AG09319 (cell line): ENCODE data around the gene TMEM237.

Source experiments
- DNase-seq: peaks from one replicate; pipeline ENCODE4 v3.0.0-alpha.2; 2010; ENCODE audit warnings: low read depth; ENCODE audit errors: extremely low read depth
- CTCF ChIP-seq: IDR thresholded peaks from 2 replicates; pipeline ENCODE4 v1.5.1; 2011; ENCODE audit warnings: low read depth, mild to moderate bottlenecking, inconsistent platforms, low read length, moderate library complexity

Gene TMEM237, protein sequence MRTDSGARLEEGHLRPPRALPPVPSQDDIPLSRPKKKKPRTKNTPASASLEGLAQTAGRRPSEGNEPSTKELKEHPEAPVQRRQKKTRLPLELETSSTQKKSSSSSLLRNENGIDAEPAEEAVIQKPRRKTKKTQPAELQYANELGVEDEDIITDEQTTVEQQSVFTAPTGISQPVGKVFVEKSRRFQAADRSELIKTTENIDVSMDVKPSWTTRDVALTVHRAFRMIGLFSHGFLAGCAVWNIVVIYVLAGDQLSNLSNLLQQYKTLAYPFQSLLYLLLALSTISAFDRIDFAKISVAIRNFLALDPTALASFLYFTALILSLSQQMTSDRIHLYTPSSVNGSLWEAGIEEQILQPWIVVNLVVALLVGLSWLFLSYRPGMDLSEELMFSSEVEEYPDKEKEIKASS

GRCh38 chr2:201643216-201643890, at the start of gene TMEM237:
TMEM237 (minus strand) TSS chr2:201643503; CDS start chr2:201643400, 103 bp downstream.
- DNase-seq, result no peak
- no peak for TF ChIP-seq CTCF

- TF ChIP-seq CTCF, result no peak
- no peak for DNase-seq
Observed at GRCh38 chr2:201685156-201685555, 41.9 kb upstream of the TMEM237 start.

- DNase-seq, result no peak
- TF ChIP-seq CTCF, result peak; percentile 18
Observed at GRCh38 chr2:201680743-201681142, 37.4 kb upstream of the TMEM237 start.

DNA sequence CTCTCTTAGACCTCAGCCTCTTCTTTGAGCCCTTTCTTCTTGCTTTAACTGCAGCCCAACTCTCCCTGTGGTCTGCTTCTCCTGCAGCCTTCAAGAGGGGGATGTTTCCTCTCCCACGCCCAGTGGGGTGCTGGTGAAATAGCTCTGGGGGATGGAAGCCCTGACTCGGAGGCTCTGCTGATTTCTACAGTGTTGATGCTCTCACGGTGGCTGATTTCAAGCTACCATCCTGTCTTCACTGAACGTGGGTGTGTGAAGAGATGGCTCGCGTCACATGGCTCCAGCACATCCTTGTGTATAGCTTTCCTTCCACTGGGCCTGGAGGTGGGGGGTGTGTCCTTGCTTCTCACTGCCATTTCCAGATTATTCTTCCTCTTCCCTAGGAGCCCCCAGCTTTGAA, 35.1 kb upstream of the TMEM237 start:
- no peak for TF ChIP-seq CTCF
- DNase-seq, result no peak

DNA sequence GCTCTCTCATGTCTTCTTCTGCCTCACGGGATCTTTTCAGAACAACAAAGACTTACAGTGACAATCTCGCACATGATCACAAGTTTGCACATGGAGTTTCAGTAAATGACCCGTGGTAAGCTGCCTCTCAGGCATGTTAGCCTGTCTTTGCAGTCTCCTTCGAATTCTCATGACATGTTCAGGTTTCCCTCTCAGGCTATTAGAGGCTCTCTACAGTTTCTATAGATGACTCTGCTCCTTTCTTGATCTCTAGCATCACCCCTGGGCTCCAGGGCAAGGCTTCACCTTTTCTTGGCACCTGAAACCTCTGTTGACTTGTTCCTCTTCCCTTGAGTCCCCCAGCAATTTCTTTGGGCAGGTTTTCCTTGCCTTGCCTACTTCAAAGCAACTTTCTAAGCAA, 32.2 kb upstream of the TMEM237 start:
- no peak for TF ChIP-seq CTCF
- no peak for DNase-seq

GRCh38 chr2:201674794-201675193, 31.5 kb upstream of the TMEM237 start:
- DNase-seq, result no peak
- no peak for TF ChIP-seq CTCF

GRCh38 chr2:201674298-201674697, 31.0 kb upstream of the TMEM237 start:
- no peak for TF ChIP-seq CTCF
- DNase-seq, result no peak
